HepG2 (cell line): ENCODE results near the gene ZNF513. TPM values are rescaled to one million over a fixed set of nuclear protein-coding genes. Genes with fewer than 3 reads are reported as not detected.

Experiments
- AGO1 ChIP-seq: fragments of 200-400 bp; formaldehyde crosslinking; IDR thresholded peaks from 2 replicates; pipeline ENCODE4 v1.6.1; 2017; ENCODE audit warnings: mild to moderate bottlenecking, low read depth, low read length, moderate library complexity; ENCODE audit not compliant: poor library complexity, severe bottlenecking
- DR1 ChIP-seq: sonication (generic); formaldehyde crosslinking; IDR thresholded peaks from 2 replicates; pipeline ENCODE4 v1.8.0; 2021; ENCODE audit warnings: mild to moderate bottlenecking, missing genetic modification reagents, inconsistent platforms
- ESRRA ChIP-seq: sonication (generic); formaldehyde crosslinking; IDR thresholded peaks from 2 replicates; pipeline ENCODE4 v1.5.1; 2020; ENCODE audit warnings: mild to moderate bottlenecking, low read depth, missing genetic modification reagents
- HNRNPL ChIP-seq: fragments of 200-400 bp; formaldehyde crosslinking; IDR thresholded peaks from 2 replicates; pipeline ENCODE4 v1.6.1; 2017; ENCODE audit warnings: mild to moderate bottlenecking, low read depth, low read length
- MIER2 ChIP-seq: IDR thresholded peaks from 2 replicates; pipeline ENCODE4 v1.6.1; 2016; ENCODE audit warnings: missing biosample characterization, missing genetic modification reagents
- PAXIP1 ChIP-seq: sonication (generic); formaldehyde crosslinking; conservative IDR thresholded peaks from 2 replicates; pipeline ENCODE4 v1.4.0; 2020; ENCODE audit warnings: mild to moderate bottlenecking, missing genetic modification reagents, moderate library complexity
- PHF8 ChIP-seq: sonication (generic); formaldehyde crosslinking; IDR thresholded peaks from 2 replicates; pipeline ENCODE4 v1.5.0; 2020; ENCODE audit warnings: missing genetic modification reagents
- REL ChIP-seq: sonication (generic); formaldehyde crosslinking; conservative IDR thresholded peaks from 2 replicates; pipeline ENCODE4 v1.8.0; 2022; ENCODE audit warnings: mild to moderate bottlenecking, missing genetic modification reagents, moderate library complexity
- RXRA ChIP-seq: sonication (generic); formaldehyde crosslinking; IDR thresholded peaks from 2 replicates; pipeline ENCODE4 v1.5.1; 2020; ENCODE audit warnings: missing genetic modification reagents
- RXRB ChIP-seq: IDR thresholded peaks from 2 replicates; pipeline ENCODE4 v1.6.1; 2016; ENCODE audit warnings: borderline replicate concordance, missing genetic modification reagents, missing compliant biosample characterization
- SNRNP70 ChIP-seq: fragments of 200-400 bp; formaldehyde crosslinking; IDR thresholded peaks from 2 replicates; pipeline ENCODE4 v1.6.1; 2017; ENCODE audit warnings: mild to moderate bottlenecking, low read depth, low read length, moderate library complexity
- STAT5B ChIP-seq: sonication (generic); formaldehyde crosslinking; IDR thresholded peaks from 2 replicates; pipeline ENCODE4 v1.4.0; 2020; ENCODE audit warnings: missing genetic modification reagents
- TBL1XR1 ChIP-seq: fragments of 150-350 bp; IDR thresholded peaks from 2 replicates; pipeline ENCODE4 v1.6.1; 2014; ENCODE audit warnings: borderline replicate concordance, low read length; ENCODE audit not compliant: partially characterized antibody
- THYN1 ChIP-seq: sonication (generic); formaldehyde crosslinking; IDR thresholded peaks from 2 replicates; pipeline ENCODE4 v1.8.1; 2023; ENCODE audit warnings: low read depth, mild to moderate bottlenecking, moderate library complexity, missing genetic modification reagents, borderline replicate concordance
- TSC22D2 ChIP-seq: sonication (generic); formaldehyde crosslinking; IDR thresholded peaks from 2 replicates; pipeline ENCODE4 v1.5.1; 2020; ENCODE audit warnings: missing genetic modification reagents, mild to moderate bottlenecking, borderline replicate concordance
- ZBTB46 ChIP-seq: sonication (generic); formaldehyde crosslinking; IDR thresholded peaks from 2 replicates; pipeline ENCODE4 v1.4.0; 2020; ENCODE audit warnings: mild to moderate bottlenecking, missing genetic modification reagents, borderline replicate concordance
- ZMYM3 ChIP-seq: sonication (generic); formaldehyde crosslinking; IDR thresholded peaks from 2 replicates; pipeline ENCODE4 v1.5.1; 2020; ENCODE audit warnings: mild to moderate bottlenecking, missing genetic modification reagents
- ZNF12 ChIP-seq: sonication (generic); formaldehyde crosslinking; IDR thresholded peaks from 2 replicates; pipeline ENCODE4 v1.5.0; 2020; ENCODE audit warnings: missing genetic modification reagents
- ZNF501 ChIP-seq: sonication (generic); formaldehyde crosslinking; IDR thresholded peaks from 2 replicates; pipeline ENCODE4 v1.5.1; 2020; ENCODE audit warnings: mild to moderate bottlenecking, moderate library complexity, missing genetic modification reagents
- ZNF530 ChIP-seq: sonication (generic); formaldehyde crosslinking; IDR thresholded peaks from 2 replicates; pipeline ENCODE4 v1.5.0; 2020; ENCODE audit warnings: low read depth, mild to moderate bottlenecking, missing genetic modification reagents
- ZNF703 ChIP-seq: sonication (generic); formaldehyde crosslinking; IDR thresholded peaks from 2 replicates; pipeline ENCODE4 v1.5.1; 2020; ENCODE audit warnings: missing genetic modification reagents, mild to moderate bottlenecking, moderate library complexity, borderline replicate concordance
- ZNF776 ChIP-seq: sonication (generic); formaldehyde crosslinking; IDR thresholded peaks from 2 replicates; pipeline ENCODE4 v1.4.0; 2020; ENCODE audit warnings: mild to moderate bottlenecking, missing genetic modification reagents
- ZSCAN20 ChIP-seq: sonication (generic); formaldehyde crosslinking; IDR thresholded peaks from 2 replicates; pipeline ENCODE4 v1.4.0; 2020; ENCODE audit warnings: missing genetic modification reagents, mild to moderate bottlenecking, borderline replicate concordance
- polyA plus RNA-seq, 8 experiments: library from polyadenylated mRNA; depleted of rRNA in 3 of 8; stranded (reverse) in 7 of 8; unstranded in 1 of 8; fragments of >200 nt; fragmentation: Illumina TruSeq in 4 of 8; extraction: Trizol in 4 of 8; gene quantifications; 2 replicates each; pipeline versions ENCODE4 v1.2.1 to v1.2.3, GENCODE V29; 2011 to 2016; ENCODE audit warnings: low read depth in 4 of 8, missing spikeins in 1 of 8, mixed read lengths in 1 of 8; ENCODE audit not compliant: insufficient read depth in 1 of 8
- total RNA-seq, 5 experiments: library from RNA; depleted of rRNA; stranded (reverse); fragments of >200 nt; fragmentation: Illumina TruSeq; extraction: Trizol; gene quantifications; 2 replicates each; pipeline ENCODE4 v1.2.3, GENCODE V29; 2016; ENCODE audit warnings: low read depth in 1 of 5

Gene ZNF513
- total and polyA plus RNA-seq, 2 of the 13 experiments (the other 11 are each of a cell fraction or from before 2014, with no cell fraction given), result 4.9 to 6.3 TPM

- no peak for TF ChIP-seq REL (CRISPR knock-in tag)
- TF ChIP-seq ZMYM3 (CRISPR knock-in tag), result 0 out of 2 replicates have a peak, but pooled peaks have one; percentile 5
- TF ChIP-seq RXRB (CRISPR knock-in tag), result peak; percentile 73; the same call in 1 of the 2 replicates
- no peak for TF ChIP-seq ESRRA
- TF ChIP-seq MIER2, result no peak
- TF ChIP-seq TBL1XR1, result no peak
- TF ChIP-seq ZSCAN20 (CRISPR knock-in tag), result no peak
- no peak for TF ChIP-seq ZNF703
- TF ChIP-seq HNRNPL, result no peak
- TF ChIP-seq ZNF12 (CRISPR knock-in tag), result no peak
- no peak for TF ChIP-seq PHF8 (CRISPR knock-in tag)
- TF ChIP-seq STAT5B, result no peak
- no peak for TF ChIP-seq TSC22D2 (CRISPR knock-in tag)
- TF ChIP-seq ZNF501, result no peak
- no peak for TF ChIP-seq ZNF776 (CRISPR knock-in tag)
- TF ChIP-seq DR1 (CRISPR knock-in tag), result no peak
- no peak for TF ChIP-seq ZNF530 (CRISPR knock-in tag)
- no peak for TF ChIP-seq THYN1 (CRISPR knock-in tag)
- no peak for TF ChIP-seq AGO1
- TF ChIP-seq PAXIP1 (CRISPR knock-in tag), result peak; percentile 67
- no peak for TF ChIP-seq SNRNP70
- TF ChIP-seq RXRA, result peak; percentile 60; the same call in 1 of the 2 replicates
- no peak for TF ChIP-seq ZBTB46 (CRISPR knock-in tag)
Measured at GRCh38 chr2:27412419-27413152, 32.1 kb upstream of the ZNF513 start (continued).
